NB4 (cell line): ENCODE measurements around the gene VCPKMT.

Experiments
- CTCF ChIP-seq: IDR thresholded peaks from one replicate; pipeline ENCODE4 v1.5.1; 2012; ENCODE audit warnings: low read depth, low read length
- MYC ChIP-seq: IDR thresholded peaks from 2 replicates; pipeline ENCODE4 v1.6.1; 2011; ENCODE audit warnings: low read depth, low read length
- POLR2A ChIP-seq: IDR thresholded peaks from 2 replicates; pipeline ENCODE4 v1.6.1; 2011; ENCODE audit warnings: mild to moderate bottlenecking; ENCODE audit not compliant: insufficient read length; ENCODE audit errors: extremely low read depth

GRCh38 chr14:50089208-50089607, 27.2 kb downstream of the VCPKMT start:
- TF ChIP-seq POLR2A (no peak), CTCF (no peak), MYC (no peak)
